Heart right ventricle (tissue), 16 donors: Measurements from ENCODE around the gene BRI3. TPM values are rescaled to one million over a fixed set of nuclear protein-coding genes. Genes with fewer than 3 reads are reported as not detected.

Source experiments
- ATAC-seq, 8 donors: fragments of 200-7000 bp; cut with Tn5 transposase; one replicate each; pipeline ENCODE4 v1.9.1; 2020; ENCODE audit warnings: mild to moderate bottlenecking in 8 of 8, moderate library complexity in 8 of 8, moderate number of reproducible peaks in 1 of 8
- DNase-seq, 2 donors: peaks; one replicate each; pipeline ENCODE4 v3.0.0-alpha.2; 2020
- H3K27ac ChIP-seq, 10 donors: fragments of 200-600 bp; sonication (generic) in 2 of 10; one replicate each; pipeline versions ENCODE4 v1.5.0 to v1.8.0; 2020 to 2022; ENCODE audit warnings: mild to moderate bottlenecking in 3 of 10
- H3K27me3 ChIP-seq, 7 donors: fragments of 200-600 bp; one replicate each; pipeline ENCODE4 v1.8.0; 2021 to 2022; ENCODE audit warnings: mild to moderate bottlenecking in 2 of 7
- H3K36me3 ChIP-seq, 9 donors: fragments of 200-600 bp; sonication (generic) in 1 of 9; one replicate each; pipeline versions ENCODE4 v1.5.0 to v1.8.0; 2020 to 2022; ENCODE audit warnings: mild to moderate bottlenecking in 2 of 9
- H3K4me1 ChIP-seq, 9 donors: fragments of 200-600 bp; sonication (generic) in 1 of 9; one replicate each; pipeline versions ENCODE4 v1.5.0 to v1.8.0; 2020 to 2022; ENCODE audit warnings: mild to moderate bottlenecking in 4 of 9
- H3K4me3 ChIP-seq, 10 donors: fragments of 200-600 bp; sonication (generic) in 2 of 10; one replicate each; pipeline versions ENCODE4 v1.5.0 to v1.8.0; 2020 to 2022; ENCODE audit warnings: mild to moderate bottlenecking in 7 of 10, moderate library complexity in 2 of 10
- H3K9me3 ChIP-seq, 11 donors: fragments of 200-600 bp in 10 of 11; sonication (generic) in 2 of 11; one replicate each; pipeline versions ENCODE4 v1.5.0 to v1.8.0; 2013 to 2022; ENCODE audit warnings: mild to moderate bottlenecking in 2 of 11, control low read depth in 1 of 11, moderate library complexity in 1 of 11
- CTCF ChIP-seq, 9 donors: fragments of 200-600 bp; sonication (generic) in 2 of 9; IDR thresholded peaks; one replicate each; pipeline versions ENCODE4 v1.5.0 to v1.8.0; 2021 to 2022; ENCODE audit warnings: antibody characterized with exemption in 9 of 9, mild to moderate bottlenecking in 5 of 9, moderate library complexity in 1 of 9
- WGBS, 2 donors: extraction: QIAGEN DNeasy Blood & Tissue Kit; methylation state at CpG; one replicate each; pipeline ENCODE4 v1.1.7; 2013; ENCODE audit warnings: inconsistent platforms in 1 of 2; 5-methylcytosine and 5-hydroxymethylcytosine counted together
- intact Hi-C, 10 donors: fragments of 100-400 bp; cut with DNase I; formaldehyde crosslinking; loops; one replicate each; pipeline versions ENCODE4 v1.11.1 to v1.14.2; 2022
- polyA plus RNA-seq, 2 donors: library from polyadenylated mRNA; stranded (reverse); fragments of 200-250 nt; gene quantifications; one replicate each; pipeline ENCODE4 v1.2.3, GENCODE V29; 2013
- total RNA-seq, 10 donors: library from RNA; stranded (reverse); fragmentation: NEBNext Ultra II Directional in 3 of 10; extraction: Animal tissue kit (Norgen Biotek cat#: 25700) in 3 of 10; gene quantifications; one replicate each; pipeline versions ENCODE4 v1.2.1 to v1.2.4, GENCODE V29; 2021 to 2023
- donor health status: Arrhythmogenic right ventricular cardiomyopathy.
- donor health status: ischemic (EF 13 %, LVEDD 7.1; RV severe dilation, severe dysfunction).
- donor health status: healthy with polysubstance abuse.
- donor health status: DM: no; HTN: yes; CAD: no.
- donor health status: DM: no; HTN: no; CAD: no.
- donor health status: ischemic (EF 25% LVEDD 6.9; RV normal size, moderate dysfunction).
- donor health status: ischemic (EF 25% LVEDD 5.7; RV mildly dilated, moderate dysfunction).
- donor health status: healthy.
- donor health status: DM: yes; HTN: yes; CAD: no.
- donor health status: Ischemic cardiomyopathy.
- donor health status: ischemic (EF 35%, LVEDD 5.7; RV mildly dilated, moderate dysfunction).
- donor health status: nonischemic (EF 11% LVEDD 7.7; RV severe dilation, severe dysfunction).
- donor health status: DM: yes; HTN: yes; CAD: no.
- donor health status: PGD.
- donor health status: ischemic (EF 29% LVEDD 5.4; RV normal size, mild dysfunction).
- donor health status: nonischemic (EF 23%, LVEDD 6.1; RV moderate dilation, normal function).

Gene BRI3
- total and polyA plus RNA-seq, 12 donors = 135 to 267 (median 218) TPM

DNA sequence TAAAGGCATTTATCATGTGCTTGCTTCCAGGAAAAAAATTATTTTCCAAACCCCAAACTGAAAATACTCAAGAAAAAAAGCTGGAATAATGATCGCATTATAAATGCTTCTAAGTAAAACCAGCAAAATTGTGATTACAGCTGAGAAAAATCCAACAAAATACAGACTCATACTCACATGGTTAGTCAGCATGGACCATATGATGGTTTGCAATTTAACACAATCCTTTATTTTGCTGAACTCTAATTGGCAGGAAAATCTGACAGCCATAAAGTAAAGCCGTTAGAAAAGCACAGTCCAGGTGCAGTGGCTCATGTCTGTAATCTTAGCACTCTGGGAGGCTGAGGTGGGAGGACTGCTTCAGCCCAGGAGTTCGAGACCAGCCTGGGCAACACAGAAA, 59.6 kb downstream of the BRI3 start:
- 77 to 79% methylated on average over 3 of the region's 3 CpGs for WGBS, 2 donors
- intact Hi-C loops = no loop called here
- ATAC-seq (no peak), DNase-seq (no peak)
- Histone ChIP-seq H3K9me3 (peaks cover 0 to 10% (median 0%) of the 10 kb centered on the region in 11 donors), H3K4me3 (no peak overlapping the region), H3K27me3 (no peaks in the 10 kb centered on the region), H3K4me1 (no peaks in the 10 kb centered on the region), H3K27ac (no peak overlapping the region), H3K36me3 (no peaks in the 10 kb centered on the region)
- TF ChIP-seq CTCF (IDR thresholded peaks at IDR 0.05) = no peak

Other genes with a start within 250 kb of the BRI3 start
- gene LMTK2, start 174.8 kb upstream of the BRI3 start, total RNA-seq = 10 to 100 TPM; 15.9 to 50.2 (median 33.6) TPM
- 1 to 10 TPM; 2.9 to 5.0 TPM for gene LMTK2, start 174.8 kb upstream of the BRI3 start, polyA plus RNA-seq
- gene BHLHA15, start 70.2 kb upstream of the BRI3 start, total RNA-seq = not detected
- under 1 TPM in 1 of 2 donors, not detected in 1; 0.06 TPM for gene BHLHA15, start 70.2 kb upstream of the BRI3 start, polyA plus RNA-seq
- 10 to 100 TPM; 12.8 to 23.8 (median 15.4) TPM for gene TECPR1, start 29.5 kb upstream of the BRI3 start, total RNA-seq
- 10 to 100 TPM; 13.6 to 15.9 TPM for gene TECPR1, start 29.5 kb upstream of the BRI3 start, polyA plus RNA-seq
- 1 to 10 TPM in 6 of 10 donors, under 1 TPM in 4; 0.53 to 5.2 (median 1.4) TPM for gene BAIAP2L1, start 119.4 kb downstream of the BRI3 start, total RNA-seq
- gene BAIAP2L1, start 119.4 kb downstream of the BRI3 start, polyA plus RNA-seq = 1 to 10 TPM; 2.2 to 5.8 TPM